SJCRH30 (cell line): ENCODE data around the gene CREB1. TPM values are rescaled to one million over a fixed set of nuclear protein-coding genes. Genes with fewer than 3 reads are reported as not detected.
"Not testable (repeated sequence)": the region's sequence is repeated elsewhere in the genome, so short reads cannot be mapped to it uniquely, and the experiment has no call there.

Experiments used
- DNase-seq, 2 experiments: peaks; one replicate each; pipeline ENCODE4 v3.0.0-alpha.2; 2015 to 2020
- H3K27ac ChIP-seq: fragments of 250-450 bp; sonication (Bioruptor Pico); 2 replicates; pipeline ENCODE4 v1.5.1; 2020; ENCODE audit warnings: mild to moderate bottlenecking, moderate library complexity
- H3K27me3 ChIP-seq: fragments of 250-450 bp; sonication (Bioruptor Pico); 2 replicates; pipeline ENCODE4 v1.5.1; 2020; ENCODE audit warnings: mild to moderate bottlenecking, moderate library complexity
- H3K36me3 ChIP-seq: fragments of 250-450 bp; sonication (Bioruptor Pico); 2 replicates; pipeline ENCODE4 v1.5.1; 2020; ENCODE audit warnings: mild to moderate bottlenecking, moderate library complexity
- H3K4me1 ChIP-seq: fragments of 250-450 bp; sonication (Bioruptor Pico); 2 replicates; pipeline ENCODE4 v1.5.1; 2020; ENCODE audit warnings: mild to moderate bottlenecking, moderate library complexity
- H3K4me3 ChIP-seq: fragments of 250-450 bp; sonication (Bioruptor Pico); 2 replicates; pipeline ENCODE4 v1.5.1; 2020; ENCODE audit warnings: mild to moderate bottlenecking, moderate library complexity
- H3K9me3 ChIP-seq: fragments of 250-450 bp; sonication (Bioruptor Pico); replicated peaks from 2 replicates; pipeline ENCODE4 v1.5.1; 2020; ENCODE audit warnings: mild to moderate bottlenecking, moderate library complexity
- total RNA-seq: library from RNA; depleted of rRNA; stranded (reverse); fragments of >200 nt; shearing (Covaris generic); gene quantifications from 2 replicates; pipeline ENCODE4 v1.2.3, GENCODE V29; 2014

CREB1 gene
- total RNA-seq, 1 experiment from 2014 or later = 37.9 TPM

- H3K9me3 ChIP-seq, H3K4me3 ChIP-seq, H3K36me3 ChIP-seq, DNase-seq, H3K4me1 ChIP-seq, H3K27ac ChIP-seq, H3K27me3 ChIP-seq: not testable (repeated sequence)
Measured at GRCh38 chr2:207496936-207497335, 32.8 kb upstream of the CREB1 start.

DNA sequence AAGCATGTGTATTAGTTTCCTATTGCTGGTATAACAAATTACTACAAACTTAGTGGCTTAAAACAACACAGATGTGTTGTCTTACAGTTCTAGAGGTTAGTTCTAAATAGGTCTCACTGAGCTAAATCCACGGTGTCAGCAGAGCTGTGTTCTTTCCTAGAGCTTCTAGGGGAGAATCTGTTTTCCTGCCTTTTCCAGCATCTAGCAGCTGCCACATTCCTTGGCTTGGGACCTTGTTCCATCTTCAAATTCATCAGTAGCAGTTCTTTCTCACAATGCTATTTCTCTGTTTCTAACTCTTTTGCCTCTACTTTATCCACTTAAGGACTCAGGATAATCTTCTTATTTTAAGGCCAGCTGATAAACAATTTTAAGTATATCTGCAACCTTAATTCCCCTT is 32.2 kb upstream of the CREB1 start:
- no peak for DNase-seq

GRCh38 chr2:207498427-207498826 is 31.3 kb upstream of the CREB1 start:
- Histone ChIP-seq H3K4me3 (no peak overlapping the region), H3K9me3 (no peaks in the 10 kb centered on the region), H3K27ac (no peak overlapping the region), H3K4me1 (no peaks in the 10 kb centered on the region), H3K27me3 (no peaks in the 10 kb centered on the region), H3K36me3 (no peaks in the 10 kb centered on the region)
- DNase-seq = no peak

More for the DNA sequence above, 32.2 kb upstream of the CREB1 start:
- no peaks in the 10 kb centered on the region for H3K27me3 ChIP-seq
- no peaks in the 10 kb centered on the region for H3K4me1 ChIP-seq
- no peaks in the 10 kb centered on the region for H3K36me3 ChIP-seq
- H3K27ac ChIP-seq = no peak overlapping the region
- no peak overlapping the region for H3K4me3 ChIP-seq
- no peaks in the 10 kb centered on the region for H3K9me3 ChIP-seq

GRCh38 chr2:207499114-207499513 is 30.6 kb upstream of the CREB1 start:
- peaks cover 6% of the 10 kb centered on the region; the same call in 1 of the 2 replicates for H3K4me1 ChIP-seq
- no peak overlapping the region for H3K4me3 ChIP-seq
- no peak for DNase-seq
- H3K27me3 ChIP-seq = no peaks in the 10 kb centered on the region
- no peaks in the 10 kb centered on the region for H3K36me3 ChIP-seq
- H3K27ac ChIP-seq = no peak overlapping the region
- H3K9me3 ChIP-seq = no peaks in the 10 kb centered on the region

GRCh38 chr2:207501802-207502576 is 27.8 kb upstream of the CREB1 start:
- Histone ChIP-seq H3K36me3 (no peaks in the 10 kb centered on the region), H3K27me3 (no peaks in the 10 kb centered on the region), H3K4me3 (no peak overlapping the region), H3K27ac (no peak overlapping the region), H3K4me1 (peaks cover 16% of the 10 kb centered on the region), H3K9me3 (no peaks in the 10 kb centered on the region)
- DNase-seq = no peak

GRCh38 chr2:207502577-207503198 is 27.1 kb upstream of the CREB1 start:
- Histone ChIP-seq H3K9me3 (no peaks in the 10 kb centered on the region), H3K4me1 (peaks cover 16% of the 10 kb centered on the region), H3K36me3 (no peaks in the 10 kb centered on the region), H3K4me3 (no peak overlapping the region), H3K27ac (no peak overlapping the region), H3K27me3 (no peaks in the 10 kb centered on the region)
- DNase-seq = no peak

GRCh38 chr2:207503234-207503633 is 26.5 kb upstream of the CREB1 start:
- Histone ChIP-seq H3K27ac (no peak overlapping the region), H3K27me3 (no peaks in the 10 kb centered on the region), H3K36me3 (no peaks in the 10 kb centered on the region), H3K4me1 (peaks cover 16% of the 10 kb centered on the region), H3K4me3 (no peak overlapping the region), H3K9me3 (no peaks in the 10 kb centered on the region)
- DNase-seq = no peak

DNA sequence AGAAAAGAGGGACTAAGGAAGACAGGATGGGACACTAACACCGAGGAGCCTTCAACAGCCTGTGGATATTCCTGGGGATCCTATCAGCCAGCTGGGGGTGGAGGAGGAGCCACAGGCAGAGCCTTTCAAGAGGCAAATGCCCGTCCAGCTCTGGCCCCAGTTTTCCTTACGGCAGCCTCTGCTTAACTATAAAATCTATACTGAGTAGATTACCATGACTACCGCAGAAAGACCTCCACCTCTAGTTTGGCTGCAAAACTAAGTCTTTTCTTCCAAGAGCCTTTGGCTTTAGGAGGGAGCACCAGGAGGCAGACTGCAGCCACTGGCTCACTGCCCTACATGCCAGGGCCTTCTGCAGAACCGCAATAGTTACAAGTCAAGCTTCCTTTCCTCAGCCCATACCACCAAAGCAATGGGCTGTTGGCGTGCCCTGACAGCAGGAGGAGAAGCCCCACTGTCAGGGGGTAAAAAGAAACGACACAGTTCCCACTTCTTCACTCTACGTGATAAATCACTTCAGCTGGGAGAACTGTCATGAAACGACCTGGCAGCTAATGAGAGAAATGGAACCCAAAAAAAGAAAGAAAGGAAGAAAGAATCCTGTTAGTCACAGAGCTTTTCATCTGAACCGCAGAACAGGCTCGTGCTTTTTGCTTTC is 25.1 kb upstream of the CREB1 start:
- Histone ChIP-seq H3K4me3 (peak overlapping the region; percentile 44), H3K36me3 (no peaks in the 10 kb centered on the region), H3K27ac (peak overlapping the region; percentile 52), H3K4me1 (peaks cover 16% of the 10 kb centered on the region), H3K27me3 (no peaks in the 10 kb centered on the region), H3K9me3 (no peaks in the 10 kb centered on the region)
- peak; percentile 45 to 65 for DNase-seq

DNA sequence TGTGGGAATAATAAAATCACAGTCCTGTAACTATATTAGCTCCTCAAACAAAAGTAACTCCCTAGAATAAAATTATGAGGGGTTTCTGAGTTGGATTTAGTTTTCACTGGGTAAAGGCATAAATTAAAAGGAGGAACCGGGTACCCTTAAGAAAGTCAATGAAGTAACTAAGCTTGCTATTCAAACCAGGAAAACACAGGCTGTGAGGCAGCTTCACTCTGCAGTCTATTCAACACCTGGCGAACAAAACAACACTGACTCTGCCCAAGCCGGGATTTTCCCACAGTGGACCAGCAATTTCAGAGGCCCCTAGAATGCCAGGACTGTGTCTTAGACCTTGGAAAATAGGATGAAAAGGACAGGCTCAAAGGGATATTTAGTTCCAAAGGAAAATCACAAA is 24.6 kb upstream of the CREB1 start:
- Histone ChIP-seq H3K27ac (peak overlapping the region; percentile 52), H3K9me3 (no peaks in the 10 kb centered on the region), H3K4me3 (peak overlapping the region; percentile 44), H3K36me3 (no peaks in the 10 kb centered on the region), H3K27me3 (no peaks in the 10 kb centered on the region), H3K4me1 (peaks cover 16% of the 10 kb centered on the region)
- DNase-seq = peak; percentile 24 to 53

DNA sequence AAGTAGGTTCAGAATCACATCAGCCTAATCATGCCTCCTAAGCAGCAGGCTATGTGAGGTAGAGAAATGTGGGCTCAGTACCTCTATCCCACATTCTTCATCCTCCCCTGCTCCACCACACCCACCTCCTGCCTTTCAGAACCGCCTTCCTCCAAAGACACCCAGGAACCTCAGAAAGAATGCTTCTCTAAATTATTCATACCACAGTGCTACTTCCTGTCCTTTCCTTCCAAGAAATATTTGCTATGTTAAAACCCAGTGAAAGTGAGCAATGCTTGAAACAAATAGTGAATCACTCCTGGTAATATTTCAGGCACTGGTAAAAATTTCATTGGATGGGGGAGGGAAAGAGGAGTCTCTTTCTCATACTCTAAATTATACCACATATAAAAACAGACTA is 24.0 kb upstream of the CREB1 start:
- Histone ChIP-seq H3K4me3 (no peak overlapping the region), H3K36me3 (no peaks in the 10 kb centered on the region), H3K9me3 (no peaks in the 10 kb centered on the region), H3K27ac (peak overlapping the region; percentile 52; the same call in 1 of the 2 replicates), H3K27me3 (no peaks in the 10 kb centered on the region), H3K4me1 (peaks cover 16% of the 10 kb centered on the region)
- DNase-seq = peak in 1 of 2 experiments; percentile 6

- no peak overlapping the region for H3K4me3 ChIP-seq
- DNase-seq = no peak
- no peak overlapping the region for H3K27ac ChIP-seq
- H3K4me1 ChIP-seq = peaks cover 16% of the 10 kb centered on the region
- no peaks in the 10 kb centered on the region for H3K9me3 ChIP-seq
- no peaks in the 10 kb centered on the region for H3K36me3 ChIP-seq
- no peaks in the 10 kb centered on the region for H3K27me3 ChIP-seq
Measured at GRCh38 chr2:207506426-207506825, 23.3 kb upstream of the CREB1 start.

DNA sequence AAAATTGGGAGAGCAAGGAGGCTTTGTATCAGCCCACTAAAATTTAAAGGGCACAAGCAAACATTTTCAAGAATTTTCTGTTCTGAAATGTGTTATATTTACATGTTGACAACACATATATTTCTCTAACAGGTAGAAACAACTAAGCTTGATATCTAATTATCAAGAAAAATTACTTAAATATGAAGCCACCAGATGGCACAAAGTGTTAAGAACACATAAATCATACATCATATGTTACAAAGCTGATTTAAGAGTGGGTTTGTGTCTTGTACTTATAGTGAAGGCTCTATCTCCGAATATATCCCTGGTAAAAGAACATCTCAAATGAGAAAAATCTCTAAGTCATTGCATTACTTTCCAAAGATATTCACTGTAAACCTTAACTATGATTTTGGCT is 19.6 kb upstream of the CREB1 start:
- Histone ChIP-seq H3K4me1 (peaks cover 12% of the 10 kb centered on the region), H3K36me3 (no peaks in the 10 kb centered on the region)

GRCh38 chr2:207511851-207512250 is 17.9 kb upstream of the CREB1 start:
- Histone ChIP-seq H3K4me1 (peaks cover 5% of the 10 kb centered on the region), H3K27me3 (no peaks in the 10 kb centered on the region), H3K4me3 (no peak overlapping the region), H3K36me3 (no peaks in the 10 kb centered on the region), H3K9me3 (no peaks in the 10 kb centered on the region), H3K27ac (no peak overlapping the region)
- DNase-seq = no peak

More for the DNA sequence above, 19.6 kb upstream of the CREB1 start:
- H3K9me3 ChIP-seq = no peaks in the 10 kb centered on the region
- no peak overlapping the region for H3K4me3 ChIP-seq
- H3K27me3 ChIP-seq = no peaks in the 10 kb centered on the region
- no peak overlapping the region for H3K27ac ChIP-seq
- no peak for DNase-seq

GRCh38 chr2:207512356-207512755 is 17.4 kb upstream of the CREB1 start:
- Histone ChIP-seq H3K27ac (no peak overlapping the region), H3K4me3 (no peak overlapping the region), H3K36me3 (no peaks in the 10 kb centered on the region), H3K4me1 (peaks cover 5% of the 10 kb centered on the region), H3K9me3 (no peaks in the 10 kb centered on the region), H3K27me3 (no peaks in the 10 kb centered on the region)
- DNase-seq = no peak

- Histone ChIP-seq H3K9me3 (no peaks in the 10 kb centered on the region), H3K4me1 (peaks cover 5% of the 10 kb centered on the region), H3K27ac (no peak overlapping the region), H3K36me3 (no peaks in the 10 kb centered on the region), H3K27me3 (no peaks in the 10 kb centered on the region), H3K4me3 (no peak overlapping the region)
- DNase-seq = peak in 1 of 2 experiments; percentile 22
Measured at GRCh38 chr2:207513551-207514257, 16.1 kb upstream of the CREB1 start.
